Peyer's patch (tissue), 4 donors: ENCODE data around the gene CLEC2L. TPM values are rescaled to one million over a fixed set of nuclear protein-coding genes. Genes with fewer than 3 reads are reported as not detected.

Experiments used
- DNase-seq, 3 donors: peaks; one replicate each; pipeline ENCODE4 v3.0.0-alpha.2; 2017 to 2019
- H3K27ac ChIP-seq, 4 donors: fragments of 200-600 bp; sonication (generic); one replicate each; pipeline ENCODE4 v1.5.1; 2016 to 2019
- H3K27me3 ChIP-seq, 2 donors: fragments of 200-600 bp; sonication (generic); one replicate each; pipeline ENCODE4 v1.5.1; 2019
- H3K36me3 ChIP-seq, 3 donors: fragments of 200-600 bp; sonication (generic); one replicate each; pipeline ENCODE4 v1.5.1; 2016 to 2019
- H3K4me1 ChIP-seq, 4 donors: fragments of 200-600 bp; sonication (generic); one replicate each; pipeline ENCODE4 v1.5.1; 2016 to 2019
- H3K4me3 ChIP-seq, 4 donors: fragments of 200-600 bp; sonication (generic); 1 replicate in 3 of 4; 2 replicates in 1 of 4; pipeline ENCODE4 v1.5.1; 2016 to 2019; ENCODE audit warnings: mild to moderate bottlenecking in 1 of 4
- H3K9me3 ChIP-seq, 4 donors: fragments of 200-600 bp; sonication (generic); one replicate each; pipeline ENCODE4 v1.5.1; 2016 to 2019; ENCODE audit warnings: mild to moderate bottlenecking in 1 of 4
- CTCF ChIP-seq, 6 experiments: fragments of 450-650 bp in 4 of 6; fragments of 200-600 bp in 2 of 6; sonication (generic) in 1 of 6; IDR thresholded peaks; one replicate each; pipeline ENCODE4 v1.5.1; 2017 to 2019; ENCODE audit warnings: antibody characterized with exemption in 6 of 6, mild to moderate bottlenecking in 3 of 6, moderate library complexity in 1 of 6
- POLR2A ChIP-seq, 2 donors: fragments of 450-650 bp; IDR thresholded peaks; one replicate each; pipeline ENCODE4 v1.5.1; 2017; ENCODE audit warnings: antibody characterized with exemption in 2 of 2, mild to moderate bottlenecking in 2 of 2, moderate library complexity in 2 of 2
- total RNA-seq, 4 donors: library from RNA; depleted of rRNA; stranded (reverse); fragments of >200 nt; gene quantifications; one replicate each; pipeline ENCODE4 v1.1.0, GENCODE V29; 2016

Gene CLEC2L
- total RNA-seq, 4 donors from 2014 or later = not detected

DNA sequence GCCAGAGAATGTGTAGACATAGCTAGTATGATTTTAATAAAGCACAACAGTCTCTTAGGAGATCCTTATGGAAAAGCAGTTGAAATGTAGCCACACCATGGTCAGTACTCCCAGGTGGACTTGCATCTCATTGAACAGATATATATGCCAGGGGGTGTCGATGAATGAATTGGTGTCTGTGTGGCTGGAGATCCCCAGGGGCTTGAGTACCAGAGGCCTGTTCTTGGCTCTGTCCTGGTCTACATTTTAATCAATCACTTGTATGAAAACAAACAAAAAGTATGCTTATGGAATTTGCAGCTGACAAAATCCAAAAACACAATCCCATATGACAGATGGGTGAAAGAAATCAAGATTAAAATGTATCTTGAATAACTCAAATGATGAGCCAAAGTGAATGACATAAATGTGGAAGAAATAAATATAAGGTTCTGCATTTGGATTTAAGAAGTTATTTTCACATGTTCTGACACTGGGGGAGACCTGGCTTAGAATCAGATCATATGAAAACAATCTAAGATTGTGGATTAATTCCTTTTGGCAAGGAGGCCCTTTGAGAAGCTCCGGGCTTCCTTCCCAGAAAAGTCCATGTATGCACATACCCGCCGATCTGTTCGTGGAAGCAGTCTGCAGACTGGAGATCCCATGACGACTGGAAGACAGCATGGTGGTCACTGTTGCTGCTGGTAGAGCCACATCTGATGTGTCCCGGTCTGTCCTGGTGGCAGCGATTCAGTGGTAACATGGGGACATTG is 15.6 kb downstream of the CLEC2L start:
- TF ChIP-seq POLR2A (IDR thresholded peaks at IDR 0.05) = no peak
- no peak for TF ChIP-seq CTCF (IDR thresholded peaks at IDR 0.05)
- no peaks in the 10 kb centered on the region for H3K27me3 ChIP-seq
- no peak for DNase-seq
- H3K4me3 ChIP-seq = no peak overlapping the region
- H3K36me3 ChIP-seq = no peaks in the 10 kb centered on the region
- no peaks in the 10 kb centered on the region for H3K9me3 ChIP-seq
- H3K4me1 ChIP-seq = no peaks in the 10 kb centered on the region
- H3K27ac ChIP-seq = no peak overlapping the region

DNA sequence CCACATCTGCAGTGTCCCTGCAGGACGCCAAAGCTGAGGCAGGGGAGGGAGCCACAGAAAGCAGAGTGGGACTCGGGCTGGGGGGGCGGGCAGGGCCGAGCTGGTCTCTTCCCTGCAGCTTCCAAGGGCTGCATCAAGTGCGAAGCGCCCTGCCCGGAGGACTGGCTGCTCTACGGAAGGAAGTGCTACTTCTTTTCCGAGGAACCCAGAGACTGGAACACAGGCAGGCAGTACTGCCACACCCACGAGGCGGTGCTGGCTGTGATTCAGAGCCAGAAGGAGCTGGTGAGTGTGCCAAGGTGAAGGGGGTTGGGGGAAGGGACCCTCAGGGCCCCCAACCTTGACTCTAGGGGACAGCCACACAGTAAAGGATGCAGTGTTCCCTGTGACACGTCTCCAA is 16.7 kb downstream of the CLEC2L start:
- H3K27ac ChIP-seq = no peak overlapping the region
- H3K9me3 ChIP-seq = no peaks in the 10 kb centered on the region
- no peaks in the 10 kb centered on the region for H3K36me3 ChIP-seq
- DNase-seq = no peak
- no peak overlapping the region for H3K4me3 ChIP-seq
- TF ChIP-seq CTCF (IDR thresholded peaks at IDR 0.05) = no peak
- TF ChIP-seq POLR2A (IDR thresholded peaks at IDR 0.05) = no peak
- no peaks in the 10 kb centered on the region for H3K4me1 ChIP-seq
- no peaks in the 10 kb centered on the region for H3K27me3 ChIP-seq

GRCh38 chr7:139541600-139542307 is 18.3 kb downstream of the CLEC2L start:
- H3K36me3 ChIP-seq = no peaks in the 10 kb centered on the region
- no peaks in the 10 kb centered on the region for H3K9me3 ChIP-seq
- no peaks in the 10 kb centered on the region for H3K27me3 ChIP-seq
- H3K27ac ChIP-seq = no peak overlapping the region
- H3K4me3 ChIP-seq = no peak overlapping the region
- no peak for TF ChIP-seq CTCF (IDR thresholded peaks at IDR 0.05)
- TF ChIP-seq POLR2A (IDR thresholded peaks at IDR 0.05) = no peak
- H3K4me1 ChIP-seq = no peaks in the 10 kb centered on the region
- DNase-seq = no peak

DNA sequence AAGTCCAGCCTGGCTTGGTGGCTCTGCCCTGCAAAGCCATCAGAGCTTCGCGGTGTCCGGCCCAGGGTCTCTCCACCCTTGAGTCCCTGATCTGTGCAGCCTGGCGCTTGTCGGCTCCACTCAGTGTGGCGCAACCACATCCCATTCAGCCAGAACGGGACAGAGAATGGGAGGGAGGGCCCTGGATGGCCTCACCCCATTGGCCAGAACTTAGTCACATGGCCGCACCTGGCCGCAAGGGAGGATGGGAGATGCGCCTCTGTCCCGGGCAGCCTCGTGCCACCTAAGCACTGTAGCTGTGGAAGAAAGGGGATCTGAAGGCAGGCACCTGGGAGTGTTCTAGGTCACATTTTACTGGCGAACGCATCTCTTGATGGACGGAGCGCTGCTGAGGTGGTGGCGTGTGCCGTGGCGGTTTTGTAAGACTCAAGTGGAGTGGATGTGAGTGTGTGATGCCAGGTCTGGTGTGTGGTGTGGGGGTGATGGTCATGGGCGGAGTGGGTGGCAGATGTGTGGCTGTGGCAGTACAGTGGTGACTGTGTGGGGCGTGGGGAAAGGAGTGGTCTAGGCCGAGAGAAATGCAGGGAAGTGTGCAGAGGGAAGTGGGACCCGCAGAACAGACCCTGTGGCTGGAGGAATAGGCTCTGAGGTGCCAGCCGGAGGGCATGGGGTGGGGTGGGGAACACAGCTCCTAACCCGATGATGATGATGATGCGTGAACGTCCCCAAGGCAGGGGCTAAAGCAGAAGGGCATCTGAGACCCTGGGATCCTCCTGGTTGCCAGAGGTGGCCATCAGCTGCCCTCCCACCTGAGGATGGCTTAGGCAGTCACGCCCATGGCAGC is 19.0 kb downstream of the CLEC2L start:
- TF ChIP-seq POLR2A (IDR thresholded peaks at IDR 0.05) (no peak), CTCF (IDR thresholded peaks at IDR 0.05) (no peak)
- Histone ChIP-seq H3K9me3 (no peaks in the 10 kb centered on the region), H3K36me3 (no peaks in the 10 kb centered on the region), H3K27me3 (no peaks in the 10 kb centered on the region), H3K4me1 (no peaks in the 10 kb centered on the region), H3K27ac (no peak overlapping the region), H3K4me3 (no peak overlapping the region)
- DNase-seq = no peak

- Histone ChIP-seq H3K4me1 (no peaks in the 10 kb centered on the region), H3K36me3 (no peaks in the 10 kb centered on the region), H3K27me3 (no peaks in the 10 kb centered on the region), H3K27ac (no peak overlapping the region), H3K9me3 (no peaks in the 10 kb centered on the region), H3K4me3 (no peak overlapping the region)
- TF ChIP-seq POLR2A (IDR thresholded peaks at IDR 0.05) = no peak
- no peak for TF ChIP-seq CTCF (IDR thresholded peaks at IDR 0.05)
- DNase-seq = no peak
Observed at GRCh38 chr7:139543801-139544603, 20.5 kb downstream of the CLEC2L start.
